ENCODE results near the gene IRX5.

The IRX5 gene

GRCh38 chr16:54901606-54902005 is 29.1 kb upstream of the IRX5 start:
- H3K18ac ChIP-seq (ENCODE audit: low read length) = no peak overlapping the region
- H3K14ac ChIP-seq (ENCODE audit: low read length) = no peak overlapping the region
- WGBS, 2 donors (ENCODE audit: extremely low coverage in 2 of 2, insufficient read length in 2 of 2, insufficient replicate concordance in 1 of 2) = no CpG with 5 or more reads among the region's 7 CpGs
- no peak overlapping the region for H4K91ac ChIP-seq (ENCODE audit: low read depth, low read length, poor library complexity)
- H3K27me3 ChIP-seq (ENCODE audit: control insufficient read depth in 3 of 3, insufficient read depth in 3 of 3, low read depth in 1 of 3, low read length in 3 of 3) = no peaks in the 10 kb centered on the region
- H2AFZ ChIP-seq (ENCODE audit: low read length) = no peak overlapping the region
- no peak overlapping the region for H3K4me2 ChIP-seq (ENCODE audit: insufficient read depth, low read length, poor library complexity, severe bottlenecking)
- no peak for DNase-seq (ENCODE audit: low spot score)
- H3K4ac ChIP-seq (ENCODE audit: low read length) = no peak overlapping the region
- no peak overlapping the region for H2BK12ac ChIP-seq (ENCODE audit: low read length)
- no peak overlapping the region for H3K27ac ChIP-seq (replicated peaks; ENCODE audit: low read length)
- no peak overlapping the region for H3K4me3 ChIP-seq (ENCODE audit: low read length in 2 of 2)
- no peak overlapping the region for H2BK120ac ChIP-seq (ENCODE audit: low read depth, low read length)
- H3K36me3 ChIP-seq (replicated peaks in 1 of 2; ENCODE audit: control insufficient read depth in 2 of 2, insufficient read depth in 2 of 2, low read length in 2 of 2) = no peaks in the 10 kb centered on the region
- H3K23ac ChIP-seq (ENCODE audit: low read depth, low read length, poor library complexity) = no peak overlapping the region
- H3K79me1 ChIP-seq (ENCODE audit: low read depth, low read length) = no peaks in the 10 kb centered on the region
- peaks cover 0 to 6% of the 10 kb centered on the region in 2 donors for H3K9me3 ChIP-seq (replicated peaks in 1 of 2; ENCODE audit: control insufficient read depth in 2 of 2, insufficient read depth in 1 of 2, low read depth in 1 of 2, low read length in 2 of 2)
- H3K4me1 ChIP-seq (ENCODE audit: control insufficient read depth in 2 of 2, insufficient read depth in 1 of 2, low read depth in 1 of 2, low read length in 2 of 2) = no peaks in the 10 kb centered on the region
- H2BK15ac ChIP-seq (ENCODE audit: low read length) = no peak overlapping the region
- H4K8ac ChIP-seq (ENCODE audit: low read depth, low read length) = no peak overlapping the region
- H2AK5ac ChIP-seq (ENCODE audit: low read depth, low read length) = no peak overlapping the region
- no peak overlapping the region for H2BK5ac ChIP-seq (ENCODE audit: low read length)
- no peak overlapping the region for H3K9ac ChIP-seq (ENCODE audit: low read depth, low read length, poor library complexity)

- Histone ChIP-seq H2BK15ac (ENCODE audit: low read length) (no peak overlapping the region), H3K23ac (ENCODE audit: low read depth, low read length, poor library complexity) (no peak overlapping the region), H3K4me3 (ENCODE audit: low read length in 2 of 2) (no peak overlapping the region), H3K4me1 (ENCODE audit: control insufficient read depth in 2 of 2, insufficient read depth in 1 of 2, low read depth in 1 of 2, low read length in 2 of 2) (no peaks in the 10 kb centered on the region), H2AK5ac (ENCODE audit: low read depth, low read length) (no peak overlapping the region), H3K27me3 (ENCODE audit: control insufficient read depth in 3 of 3, insufficient read depth in 3 of 3, low read depth in 1 of 3, low read length in 3 of 3) (no peaks in the 10 kb centered on the region), H3K36me3 (replicated peaks in 1 of 2; ENCODE audit: control insufficient read depth in 2 of 2, insufficient read depth in 2 of 2, low read length in 2 of 2) (no peaks in the 10 kb centered on the region), H4K8ac (ENCODE audit: low read depth, low read length) (no peak overlapping the region), H2BK12ac (ENCODE audit: low read length) (no peak overlapping the region), H3K18ac (ENCODE audit: low read length) (no peak overlapping the region), H2AFZ (ENCODE audit: low read length) (no peak overlapping the region), H3K4ac (ENCODE audit: low read length) (no peak overlapping the region), H3K9ac (ENCODE audit: low read depth, low read length, poor library complexity) (no peak overlapping the region), H3K27ac (replicated peaks; ENCODE audit: low read length) (no peak overlapping the region), H2BK120ac (ENCODE audit: low read depth, low read length) (no peak overlapping the region), H3K9me3 (replicated peaks in 1 of 2; ENCODE audit: control insufficient read depth in 2 of 2, insufficient read depth in 1 of 2, low read depth in 1 of 2, low read length in 2 of 2) (peaks cover 0 to 6% of the 10 kb centered on the region in 2 donors), H2BK5ac (ENCODE audit: low read length) (no peak overlapping the region), H3K14ac (ENCODE audit: low read length) (no peak overlapping the region), H3K79me1 (ENCODE audit: low read depth, low read length) (no peaks in the 10 kb centered on the region), H4K91ac (ENCODE audit: low read depth, low read length, poor library complexity) (no peak overlapping the region), H3K4me2 (ENCODE audit: insufficient read depth, low read length, poor library complexity, severe bottlenecking) (no peak overlapping the region)
- DNase-seq (ENCODE audit: low spot score) = no peak
- WGBS, 2 donors (ENCODE audit: extremely low coverage in 2 of 2, insufficient read length in 2 of 2, insufficient replicate concordance in 1 of 2) = no CpG with 5 or more reads among the region's 2 CpGs
Measured at GRCh38 chr16:54903047-54903446, 27.6 kb upstream of the IRX5 start.

GRCh38 chr16:54911079-54911478 is 19.6 kb upstream of the IRX5 start:
- Histone ChIP-seq H2BK120ac (ENCODE audit: low read depth, low read length) (no peak overlapping the region), H3K4me1 (ENCODE audit: control insufficient read depth in 2 of 2, insufficient read depth in 1 of 2, low read depth in 1 of 2, low read length in 2 of 2) (no peaks in the 10 kb centered on the region), H3K14ac (ENCODE audit: low read length) (no peak overlapping the region), H2BK12ac (ENCODE audit: low read length) (no peak overlapping the region), H3K4me2 (ENCODE audit: insufficient read depth, low read length, poor library complexity, severe bottlenecking) (no peak overlapping the region), H3K9ac (ENCODE audit: low read depth, low read length, poor library complexity) (no peak overlapping the region), H3K27me3 (ENCODE audit: control insufficient read depth in 3 of 3, insufficient read depth in 3 of 3, low read depth in 1 of 3, low read length in 3 of 3) (no peaks in the 10 kb centered on the region), H3K9me3 (replicated peaks in 1 of 2; ENCODE audit: control insufficient read depth in 2 of 2, insufficient read depth in 1 of 2, low read depth in 1 of 2, low read length in 2 of 2) (no peaks in the 10 kb centered on the region), H3K4ac (ENCODE audit: low read length) (no peak overlapping the region), H4K8ac (ENCODE audit: low read depth, low read length) (no peak overlapping the region), H3K23ac (ENCODE audit: low read depth, low read length, poor library complexity) (no peak overlapping the region), H3K18ac (ENCODE audit: low read length) (no peak overlapping the region), H2BK15ac (ENCODE audit: low read length) (no peak overlapping the region), H3K4me3 (ENCODE audit: low read length in 2 of 2) (no peak overlapping the region), H3K27ac (replicated peaks; ENCODE audit: low read length) (no peak overlapping the region), H4K91ac (ENCODE audit: low read depth, low read length, poor library complexity) (no peak overlapping the region), H3K36me3 (replicated peaks in 1 of 2; ENCODE audit: control insufficient read depth in 2 of 2, insufficient read depth in 2 of 2, low read length in 2 of 2) (peaks cover 0 to 22% of the 10 kb centered on the region in 2 donors), H2AFZ (ENCODE audit: low read length) (no peak overlapping the region), H2BK5ac (ENCODE audit: low read length) (no peak overlapping the region), H3K79me1 (ENCODE audit: low read depth, low read length) (no peaks in the 10 kb centered on the region), H2AK5ac (ENCODE audit: low read depth, low read length) (no peak overlapping the region)
- no CpG with 5 or more reads among the region's 5 CpGs for WGBS, 2 donors (ENCODE audit: extremely low coverage in 2 of 2, insufficient read length in 2 of 2, insufficient replicate concordance in 1 of 2)
- DNase-seq (ENCODE audit: low spot score) = no peak

- H2AK5ac ChIP-seq (ENCODE audit: low read depth, low read length) = no peak overlapping the region
- H3K4ac ChIP-seq (ENCODE audit: low read length) = no peak overlapping the region
- no peak overlapping the region for H2BK120ac ChIP-seq (ENCODE audit: low read depth, low read length)
- H2BK5ac ChIP-seq (ENCODE audit: low read length) = no peak overlapping the region
- no peak for DNase-seq (ENCODE audit: low spot score)
- H3K36me3 ChIP-seq (replicated peaks in 1 of 2; ENCODE audit: control insufficient read depth in 2 of 2, insufficient read depth in 2 of 2, low read length in 2 of 2) = peaks cover 0 to 39% of the 10 kb centered on the region in 2 donors
- H2AFZ ChIP-seq (ENCODE audit: low read length) = no peak overlapping the region
- WGBS, 2 donors (ENCODE audit: extremely low coverage in 2 of 2, insufficient read length in 2 of 2, insufficient replicate concordance in 1 of 2) = no CpG with 5 or more reads among the region's 2 CpGs
- no peak overlapping the region for H3K4me2 ChIP-seq (ENCODE audit: insufficient read depth, low read length, poor library complexity, severe bottlenecking)
- H3K4me3 ChIP-seq (ENCODE audit: low read length in 2 of 2) = no peak overlapping the region
- no peaks in the 10 kb centered on the region for H3K27me3 ChIP-seq (ENCODE audit: control insufficient read depth in 3 of 3, insufficient read depth in 3 of 3, low read depth in 1 of 3, low read length in 3 of 3)
- H2BK12ac ChIP-seq (ENCODE audit: low read length) = no peak overlapping the region
- H3K4me1 ChIP-seq (ENCODE audit: control insufficient read depth in 2 of 2, insufficient read depth in 1 of 2, low read depth in 1 of 2, low read length in 2 of 2) = no peaks in the 10 kb centered on the region
- no peak overlapping the region for H4K8ac ChIP-seq (ENCODE audit: low read depth, low read length)
- H3K9ac ChIP-seq (ENCODE audit: low read depth, low read length, poor library complexity) = no peak overlapping the region
- H3K23ac ChIP-seq (ENCODE audit: low read depth, low read length, poor library complexity) = no peak overlapping the region
- H3K9me3 ChIP-seq (replicated peaks in 1 of 2; ENCODE audit: control insufficient read depth in 2 of 2, insufficient read depth in 1 of 2, low read depth in 1 of 2, low read length in 2 of 2) = no peaks in the 10 kb centered on the region
- H3K14ac ChIP-seq (ENCODE audit: low read length) = no peak overlapping the region
- no peak overlapping the region for H3K18ac ChIP-seq (ENCODE audit: low read length)
- H3K27ac ChIP-seq (replicated peaks; ENCODE audit: low read length) = no peak overlapping the region
- no peak overlapping the region for H2BK15ac ChIP-seq (ENCODE audit: low read length)
- H3K79me1 ChIP-seq (ENCODE audit: low read depth, low read length) = no peaks in the 10 kb centered on the region
- H4K91ac ChIP-seq (ENCODE audit: low read depth, low read length, poor library complexity) = no peak overlapping the region
Measured at GRCh38 chr16:54912720-54913119, 17.9 kb upstream of the IRX5 start.
